OCI-LY7 (cell line): Measurements from ENCODE around the gene AUTS2.

ENCODE experiments used
- EZH2phosphoT487 ChIP-seq: fragments of 200-600 bp; sonication (generic); IDR thresholded peaks from 2 replicates; pipeline ENCODE4 v1.6.1; 2018; ENCODE audit warnings: low read depth, borderline replicate concordance, mild to moderate bottlenecking, mixed run types, antibody characterized with exemption, low read length, moderate library complexity, mixed read lengths
- TF ChIP-seq, protein P1 (sequence below): fragments of 200-600 bp; sonication (generic); conservative IDR thresholded peaks from 2 replicates; pipeline ENCODE4 v1.5.1; 2014; ENCODE audit warnings: mild to moderate bottlenecking, antibody characterized with exemption, low read length, moderate library complexity, mixed read lengths

DNA sequence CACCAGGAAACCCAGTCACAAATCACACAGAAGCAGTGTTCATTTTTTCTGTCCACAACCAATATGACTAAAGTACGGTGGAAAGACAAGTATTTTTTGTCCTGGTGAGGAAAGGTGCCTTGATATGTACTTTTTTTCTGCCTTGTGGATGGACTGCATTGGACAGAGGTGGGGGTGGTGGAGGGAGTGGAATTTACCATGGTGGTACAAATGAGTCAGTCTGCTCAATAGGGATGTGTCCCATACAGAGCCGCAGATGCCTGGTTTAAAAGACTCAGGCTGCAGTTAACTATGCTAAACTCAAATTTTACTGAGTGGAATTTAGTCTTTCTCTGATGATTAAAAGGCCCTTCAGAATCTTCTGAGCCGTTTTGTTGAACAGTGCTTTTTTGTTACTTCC lies 859.2 kb downstream of the AUTS2 start:
- TF ChIP-seq EZH2phosphoT487: no peak
- TF ChIP-seq, protein P1, sequence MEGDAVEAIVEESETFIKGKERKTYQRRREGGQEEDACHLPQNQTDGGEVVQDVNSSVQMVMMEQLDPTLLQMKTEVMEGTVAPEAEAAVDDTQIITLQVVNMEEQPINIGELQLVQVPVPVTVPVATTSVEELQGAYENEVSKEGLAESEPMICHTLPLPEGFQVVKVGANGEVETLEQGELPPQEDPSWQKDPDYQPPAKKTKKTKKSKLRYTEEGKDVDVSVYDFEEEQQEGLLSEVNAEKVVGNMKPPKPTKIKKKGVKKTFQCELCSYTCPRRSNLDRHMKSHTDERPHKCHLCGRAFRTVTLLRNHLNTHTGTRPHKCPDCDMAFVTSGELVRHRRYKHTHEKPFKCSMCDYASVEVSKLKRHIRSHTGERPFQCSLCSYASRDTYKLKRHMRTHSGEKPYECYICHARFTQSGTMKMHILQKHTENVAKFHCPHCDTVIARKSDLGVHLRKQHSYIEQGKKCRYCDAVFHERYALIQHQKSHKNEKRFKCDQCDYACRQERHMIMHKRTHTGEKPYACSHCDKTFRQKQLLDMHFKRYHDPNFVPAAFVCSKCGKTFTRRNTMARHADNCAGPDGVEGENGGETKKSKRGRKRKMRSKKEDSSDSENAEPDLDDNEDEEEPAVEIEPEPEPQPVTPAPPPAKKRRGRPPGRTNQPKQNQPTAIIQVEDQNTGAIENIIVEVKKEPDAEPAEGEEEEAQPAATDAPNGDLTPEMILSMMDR: no peak
